Hematopoietic multipotent progenitor cell treated with erythropoietin and hydrocortisone succinate and interleukin-3 and kit ligand, for 4 days (in vitro differentiated cells): Measurements from ENCODE around the gene CDH11.

Experiments
- DNase-seq: peaks from one replicate; pipeline ENCODE4 v3.0.0-alpha.2; 2015

Gene CDH11

DNA sequence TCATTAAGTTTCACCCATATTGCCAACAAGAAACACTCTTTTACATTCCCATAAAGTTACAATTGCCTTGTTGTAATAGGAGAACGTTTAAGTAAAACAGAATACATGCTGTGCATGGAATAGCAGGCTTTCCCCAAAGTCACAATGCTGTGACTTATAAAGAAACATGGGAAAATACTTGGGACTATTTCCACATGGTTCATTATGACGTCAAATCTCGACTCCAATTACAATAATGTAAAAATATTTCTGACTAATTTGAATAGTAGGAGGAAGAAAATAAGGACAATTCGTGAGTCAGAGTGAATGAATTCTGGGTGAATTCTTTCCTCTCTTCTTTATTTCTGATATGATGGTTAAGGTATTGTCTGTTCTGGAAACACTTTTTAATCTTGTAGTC, 52.8 kb downstream of the CDH11 start:
- DNase-seq, result no peak

DNA sequence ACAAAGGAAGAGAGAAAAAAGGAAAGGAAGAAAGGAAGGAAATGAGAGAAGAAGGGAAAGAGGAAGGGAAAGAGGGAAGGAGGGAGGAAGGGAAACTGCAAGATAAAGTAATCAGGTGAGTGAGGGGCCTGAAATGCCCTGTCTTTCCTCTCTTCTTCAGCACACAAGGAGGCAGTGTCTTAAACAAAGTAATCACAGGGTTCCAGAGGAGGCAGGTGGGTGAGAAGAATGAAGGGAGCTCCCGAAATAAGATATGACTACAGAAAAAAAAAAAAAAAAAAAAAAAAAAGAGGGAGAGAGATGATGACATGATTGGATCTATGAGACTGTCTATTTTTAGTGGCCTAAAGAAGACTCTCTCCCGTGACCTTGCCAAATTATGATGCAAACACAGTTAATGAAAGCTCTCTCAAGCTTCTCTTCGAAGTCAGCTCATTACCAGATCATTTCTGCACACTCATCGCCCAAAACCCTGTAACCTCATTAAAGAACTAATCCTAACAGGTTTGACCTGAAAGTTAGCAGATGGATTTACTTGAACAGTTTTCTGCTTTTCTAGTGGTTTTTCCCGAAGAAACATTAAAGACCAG, 53.6 kb downstream of the CDH11 start:
- no peak for DNase-seq

GRCh38 chr16:65066651-65067050, 55.2 kb downstream of the CDH11 start:
- DNase-seq, result no peak

GRCh38 chr16:65065031-65065430, 56.8 kb downstream of the CDH11 start:
- DNase-seq, result no peak

- no peak for DNase-seq
Measured at GRCh38 chr16:65064131-65064530, 57.7 kb downstream of the CDH11 start.

- no peak for DNase-seq
Measured at GRCh38 chr16:65062736-65063583, 58.9 kb downstream of the CDH11 start.

DNA sequence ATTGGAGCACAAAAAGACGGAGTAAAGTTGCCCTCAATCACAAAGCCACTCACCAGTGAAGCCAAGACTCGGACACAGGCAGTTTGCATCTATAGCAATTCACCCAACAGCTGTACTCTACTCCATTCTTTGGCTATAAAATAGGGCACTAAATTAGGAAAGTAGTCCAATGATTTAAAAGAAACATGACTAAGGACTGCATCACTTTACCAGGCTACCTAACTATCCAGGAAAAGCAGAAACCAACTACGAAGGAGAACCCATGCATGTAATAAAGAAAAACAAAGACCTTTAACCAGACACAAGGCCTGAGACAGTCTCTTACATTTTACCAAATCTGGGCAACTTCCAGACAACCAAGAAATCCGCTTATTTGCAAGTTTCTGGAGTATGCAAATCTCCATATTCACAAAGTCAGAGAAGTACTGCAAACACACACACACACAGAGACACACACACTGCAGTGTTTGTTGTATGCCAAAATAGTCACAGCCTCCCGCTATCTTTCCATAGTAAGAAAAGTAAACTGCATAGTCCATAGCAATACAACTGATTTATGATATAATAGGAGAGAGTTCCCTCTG, 59.8 kb downstream of the CDH11 start:
- DNase-seq, result no peak

GRCh38 chr16:65061263-65061662, 60.6 kb downstream of the CDH11 start:
- DNase-seq, result no peak

- no peak for DNase-seq
Measured at GRCh38 chr16:65059406-65059980, 62.4 kb downstream of the CDH11 start.

- no peak for DNase-seq
Measured at GRCh38 chr16:65057184-65057583, 64.7 kb downstream of the CDH11 start.

- DNase-seq, result no peak
Measured at GRCh38 chr16:65054457-65054856, 67.4 kb downstream of the CDH11 start.

DNA sequence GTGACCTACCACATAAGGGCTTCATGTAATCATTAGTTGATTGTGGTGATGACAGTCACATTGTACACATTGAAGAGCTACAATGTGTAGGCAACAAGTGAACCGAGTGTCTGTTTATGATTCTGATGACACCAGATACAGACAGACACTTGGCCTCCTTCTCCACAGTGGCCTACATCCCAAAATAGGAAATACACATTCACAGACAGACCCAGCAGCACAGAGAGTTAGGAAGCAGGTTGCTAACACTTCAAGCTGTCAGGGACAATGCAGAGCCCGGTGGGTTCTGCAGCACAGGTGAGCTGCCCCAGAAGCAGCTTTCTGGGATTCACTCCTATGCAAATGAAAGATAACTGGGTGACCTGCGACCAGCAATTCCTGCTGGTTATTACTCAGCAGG, 72.2 kb downstream of the CDH11 start:
- no peak for DNase-seq

DNA sequence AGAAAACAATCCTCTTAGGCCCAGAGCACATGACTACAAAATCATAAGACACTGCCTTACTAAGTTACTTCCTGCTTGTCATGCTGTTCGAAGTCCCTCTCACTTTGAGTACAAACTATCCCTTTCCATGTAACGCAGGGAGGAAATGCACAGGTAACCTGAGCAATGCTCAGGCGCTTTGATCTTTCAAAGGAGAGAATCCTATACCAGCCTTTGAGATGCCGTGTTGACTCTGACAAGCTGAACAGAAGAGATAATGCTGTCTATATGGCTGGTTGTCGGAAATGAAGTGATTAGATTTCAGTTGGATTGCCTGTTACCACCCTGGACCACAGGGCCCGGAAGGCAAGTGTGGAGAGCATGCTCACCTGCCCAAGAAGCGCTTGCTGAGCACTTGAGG, 75.9 kb downstream of the CDH11 start:
- DNase-seq, result no peak

DNA sequence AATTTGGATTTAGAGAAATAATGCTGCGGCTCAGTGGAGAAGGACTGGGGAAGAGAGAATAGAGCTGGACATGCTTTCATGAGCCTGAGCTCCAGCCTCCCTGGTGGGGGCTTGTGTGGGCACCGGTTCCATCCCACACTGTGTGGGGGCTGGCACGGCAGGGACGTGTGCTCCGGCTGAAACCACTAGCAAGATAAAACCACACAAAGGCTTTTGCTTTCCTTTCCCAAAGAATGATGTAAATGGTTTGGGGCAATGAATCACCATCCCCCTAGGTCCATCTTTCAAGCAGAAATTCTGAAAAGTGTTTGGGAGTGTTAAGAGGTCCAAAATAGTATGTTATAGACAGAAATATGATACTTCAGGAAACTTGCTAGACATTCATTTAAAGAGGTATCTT, 77.0 kb downstream of the CDH11 start:
- no peak for DNase-seq

DNA sequence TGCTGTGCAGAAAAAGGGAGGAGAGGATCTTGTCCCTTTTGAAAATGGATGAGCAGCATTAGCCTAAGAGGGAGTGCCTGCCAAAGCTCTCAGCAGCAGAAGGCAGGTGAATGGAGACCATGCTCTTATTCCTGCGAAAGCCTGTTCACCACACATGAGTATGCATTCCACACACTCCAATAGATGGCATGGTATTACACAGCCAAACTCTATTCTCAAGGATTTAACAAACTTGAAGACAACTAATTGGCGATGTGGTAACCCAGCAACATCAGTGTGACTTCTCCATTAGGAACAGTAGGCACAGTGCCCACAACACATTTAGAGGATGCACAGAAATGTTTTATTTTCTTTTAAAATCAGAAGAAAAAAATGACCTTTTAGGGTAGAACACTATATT, 77.8 kb downstream of the CDH11 start:
- DNase-seq, result no peak

DNA sequence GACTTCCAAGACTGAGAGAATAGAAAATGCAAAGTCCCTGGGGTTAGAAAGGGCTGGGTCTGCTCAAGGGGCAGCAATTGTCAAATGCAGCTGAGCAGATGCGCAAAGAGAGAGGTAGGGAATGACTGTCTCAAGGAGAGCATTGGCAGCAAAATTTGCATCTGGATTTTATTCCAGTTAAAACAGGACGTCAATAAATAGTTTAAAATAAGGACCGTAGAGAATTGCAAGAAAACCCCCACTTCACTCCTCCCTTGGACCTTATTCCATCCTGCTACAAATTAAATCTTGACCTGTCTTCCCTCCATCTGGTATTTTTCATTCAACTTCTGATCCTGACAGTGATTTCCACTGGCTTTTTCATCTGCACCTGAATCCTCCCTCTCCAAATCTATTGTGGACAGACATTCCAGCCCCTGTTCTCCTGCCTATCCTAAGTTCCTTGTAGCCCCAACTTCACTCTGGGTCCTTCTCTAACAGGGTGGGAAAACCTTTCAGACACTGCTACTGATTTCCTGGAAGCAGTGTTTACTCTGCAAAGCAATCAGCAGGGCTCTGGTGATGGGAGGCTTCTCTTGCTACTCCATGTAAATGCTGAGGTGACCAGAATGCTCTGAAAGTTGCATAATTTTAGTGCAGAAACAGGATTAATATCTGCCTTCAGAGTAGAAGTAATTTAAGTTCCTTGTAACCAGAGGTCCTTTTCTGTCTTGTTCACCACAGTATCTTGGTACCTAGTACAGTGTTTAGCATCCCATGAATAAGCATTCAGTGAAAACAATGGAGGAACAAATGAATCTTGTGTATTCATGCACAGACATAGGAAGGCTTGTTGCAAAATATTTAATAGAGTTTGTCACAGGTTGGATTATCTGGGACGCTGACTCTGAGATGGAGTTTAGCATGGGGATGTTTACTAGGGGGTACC, 79.2 kb downstream of the CDH11 start:
- DNase-seq, result no peak

DNA sequence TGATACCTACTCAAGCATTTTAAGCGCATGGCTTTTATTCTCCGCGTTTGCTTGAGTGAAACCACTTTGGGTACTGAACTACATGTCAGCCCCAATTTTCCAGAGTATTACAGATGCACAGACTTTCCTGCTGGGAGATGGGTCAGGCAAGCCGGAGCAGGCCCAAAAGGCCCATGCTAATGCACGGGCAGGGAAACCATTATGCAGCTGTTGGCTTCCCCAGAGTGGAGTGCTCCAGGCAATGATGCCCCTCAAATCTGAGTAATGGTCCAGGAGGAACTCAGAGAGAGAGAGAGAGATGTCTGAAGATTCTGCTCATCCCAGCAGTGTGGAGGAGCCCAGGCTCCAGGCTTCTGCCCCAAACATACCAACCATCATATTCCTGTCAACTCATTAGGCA, 80.2 kb downstream of the CDH11 start:
- DNase-seq, result no peak

DNA sequence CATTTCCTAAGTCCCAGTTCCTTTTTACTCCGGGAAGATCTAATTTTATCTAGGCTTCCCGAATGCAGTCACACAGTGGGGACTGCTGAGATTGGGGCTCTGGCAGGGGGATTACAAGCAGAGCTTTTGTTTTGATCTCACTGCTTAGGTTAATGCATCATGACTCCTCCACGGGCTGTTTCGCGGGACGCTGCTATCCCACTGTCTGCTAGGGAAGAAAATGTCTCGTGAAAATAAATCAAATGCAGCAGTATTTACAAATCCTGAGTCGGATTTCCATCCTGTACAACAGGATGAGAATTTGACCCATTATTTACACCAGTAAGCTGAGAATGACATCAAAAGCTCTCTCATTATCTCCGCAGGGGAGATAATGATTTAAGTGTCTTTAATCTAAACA, 83.8 kb downstream of the CDH11 start:
- DNase-seq, result no peak

DNA sequence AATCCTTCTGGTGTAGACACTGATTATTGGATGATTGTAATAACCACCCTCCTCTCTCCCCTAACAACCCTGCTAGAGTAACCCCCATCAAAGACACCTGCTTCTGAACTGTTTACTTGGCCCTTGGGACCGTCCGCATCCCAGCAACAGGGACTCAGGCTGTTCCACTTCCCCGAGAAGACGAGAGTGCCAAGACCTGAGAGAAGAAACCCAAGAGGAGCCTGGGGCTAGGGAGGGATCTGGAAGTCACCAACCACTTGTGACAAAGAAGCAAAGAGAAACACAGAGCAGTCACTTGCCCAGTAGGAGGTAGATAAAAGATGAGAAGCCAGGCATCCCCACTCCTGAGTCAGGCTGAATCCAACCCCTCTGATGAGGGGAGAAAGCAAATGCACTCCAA, 84.3 kb downstream of the CDH11 start:
- no peak for DNase-seq

GRCh38 chr16:65034915-65035314, 86.9 kb downstream of the CDH11 start:
- no peak for DNase-seq

- DNase-seq, result no peak
Measured at GRCh38 chr16:65032387-65032786, 89.5 kb downstream of the CDH11 start.

DNA sequence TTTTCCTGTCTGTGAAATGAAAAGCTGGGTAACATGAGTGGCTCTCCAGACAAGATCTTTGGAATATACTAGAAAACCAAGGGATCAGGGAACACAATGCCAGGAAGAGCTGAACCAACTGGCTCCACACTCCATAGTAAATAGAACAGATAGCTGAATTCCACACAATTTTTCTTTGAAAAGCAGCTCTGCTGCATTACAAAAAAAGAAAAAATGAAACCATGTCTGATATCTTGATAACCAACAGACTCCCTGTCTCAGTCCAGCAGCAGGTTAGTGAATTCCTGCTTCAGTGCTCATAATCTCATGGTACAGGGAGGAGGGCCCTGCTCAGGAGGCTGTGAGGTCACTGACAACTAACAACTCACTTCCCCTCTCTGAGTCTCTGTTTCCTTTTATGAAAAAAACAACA, 97.1 kb downstream of the CDH11 start:
- DNase-seq, result no peak

DNA sequence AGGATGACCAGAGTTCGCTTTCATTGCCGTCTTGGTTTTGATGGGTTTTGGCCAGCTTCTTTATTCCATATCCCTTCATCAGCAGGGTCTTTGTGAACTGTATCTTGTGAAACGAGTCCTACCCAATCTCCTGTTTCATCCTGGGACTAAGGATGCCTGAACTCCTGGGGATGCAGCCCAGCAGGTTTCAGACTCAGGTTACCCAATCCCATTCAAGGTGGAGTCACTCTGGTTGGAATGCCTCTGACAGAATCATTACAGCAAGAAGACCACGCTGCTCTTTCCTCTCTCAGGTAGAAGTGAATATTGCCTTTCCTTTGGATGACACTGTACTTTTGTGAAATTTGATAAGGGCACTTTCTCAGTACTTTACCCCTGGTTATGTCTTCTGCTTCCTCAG, 98.1 kb downstream of the CDH11 start:
- no peak for DNase-seq
